ENCODE results near the gene PLAC8.
"Not testable (repeated sequence)": the region's sequence is repeated elsewhere in the genome, so short reads cannot be mapped to it uniquely, and the experiment has no call there.

PLAC8 gene

GRCh38 chr4:83112231-83112630, 2.3 kb downstream of the PLAC8 start:
- DNase-seq (ENCODE audit: low read depth): no peak

GRCh38 chr4:83111751-83112141, 2.8 kb downstream of the PLAC8 start:
- not testable (repeated sequence) for DNase-seq (ENCODE audit: low read depth)

GRCh38 chr4:83110970-83111750, 3.4 kb downstream of the PLAC8 start:
- no peak for DNase-seq (ENCODE audit: low read depth)

- DNase-seq (ENCODE audit: low read depth): peak; percentile 67
Observed at GRCh38 chr4:83110223-83110945, 4.1 kb downstream of the PLAC8 start.

GRCh38 chr4:83109480-83110222, 4.9 kb downstream of the PLAC8 start:
- DNase-seq (ENCODE audit: low read depth): peak; percentile 16

- DNase-seq (ENCODE audit: low read depth): no peak
Observed at GRCh38 chr4:83108101-83108861, 6.2 kb downstream of the PLAC8 start.

GRCh38 chr4:83107631-83108030, 6.9 kb downstream of the PLAC8 start:
- no peak for DNase-seq (ENCODE audit: low read depth)

GRCh38 chr4:83104991-83105390, 9.5 kb downstream of the PLAC8 start:
- no peak for DNase-seq (ENCODE audit: low read depth)

- no peak for DNase-seq (ENCODE audit: low read depth)
Observed at GRCh38 chr4:83096397-83096796, 18.1 kb downstream of the PLAC8 start.

GRCh38 chr4:83093060-83093640, 21.4 kb downstream of the PLAC8 start:
- no peak for DNase-seq (ENCODE audit: low read depth)

GRCh38 chr4:83089410-83090157, 24.9 kb downstream of the PLAC8 start:
- no peak for DNase-seq (ENCODE audit: low read depth)

GRCh38 chr4:83084956-83085355, 29.6 kb downstream of the PLAC8 start:
- DNase-seq (ENCODE audit: low read depth): not testable (repeated sequence)

GRCh38 chr4:83083925-83084475, 30.5 kb downstream of the PLAC8 start:
- peak; percentile 38 for DNase-seq (ENCODE audit: low read depth)

- no peak for DNase-seq (ENCODE audit: low read depth)
Observed at GRCh38 chr4:83082777-83083176, 31.8 kb downstream of the PLAC8 start.

GRCh38 chr4:83080561-83080960, 34.0 kb downstream of the PLAC8 start:
- DNase-seq (ENCODE audit: low read depth): no peak

- DNase-seq (ENCODE audit: low read depth): no peak
Observed at GRCh38 chr4:83075311-83076095, 39.0 kb downstream of the PLAC8 start.

- not testable (repeated sequence) for DNase-seq (ENCODE audit: low read depth)
Observed at GRCh38 chr4:83074783-83075182, 39.7 kb downstream of the PLAC8 start.

- DNase-seq (ENCODE audit: low read depth): peak; percentile 29
Observed at GRCh38 chr4:83074086-83074704, 40.3 kb downstream of the PLAC8 start.

GRCh38 chr4:83071116-83071515, 43.4 kb downstream of the PLAC8 start:
- no peak for DNase-seq (ENCODE audit: low read depth)
